HCT116 (cell line): Measurements from ENCODE around the gene TMEM51. TPM values are rescaled to one million over a fixed set of nuclear protein-coding genes. Genes with fewer than 3 reads are reported as not detected.

Experiments
- ATAC-seq: fragments of 200-7000 bp; cut with Tn5 transposase; 2 replicates; pipeline ENCODE4 v1.9.1; 2020; ENCODE audit warnings: mild to moderate bottlenecking, moderate library complexity
- BruUV-seq: library from RNA; stranded (reverse); fragments of 400-500 nt; replicated peaks from 2 replicates; lab custom pipeline; 2021; lab: Mats Ljungman, UMichigan
- CTCF ChIA-PET: fragments of 300-600 bp; sonication (Branson Sonifier 250); formaldehyde crosslinking; loops from one replicate; lab custom pipeline; 2021; ENCODE audit warnings: antibody characterized with exemption; lab: Charles Lee
- POLR2A ChIA-PET: fragments of 300-600, 350-600 bp; sonication (Branson Sonifier 250); formaldehyde crosslinking; loops from one replicate; lab custom pipeline; 2021; ENCODE audit warnings: antibody characterized with exemption; lab: Charles Lee
- RAD21 ChIA-PET, 2 experiments: fragments of 300-600 bp; sonication (Branson Sonifier 250); formaldehyde crosslinking; loops; one replicate each; lab custom pipeline; 2023; ENCODE audit warnings: low total read pairs in 2 of 2; ENCODE audit not compliant: uncharacterized antibody in 2 of 2, unreplicated experiment in 2 of 2, low non-redundant PET in 1 of 2; lab: Charles Lee
- DNase-seq: peaks from one replicate; pipeline ENCODE4 v3.0.0-alpha.2; 2010; ENCODE audit warnings: low read depth, low spot score
- H2AFZ ChIP-seq: fragments of 200-600 bp; shearing (Covaris generic), sonication (generic); 2 replicates; pipeline ENCODE4 v1.6.1; 2017; ENCODE audit warnings: low read depth, mixed run types, mixed read lengths, antibody characterized with exemption, low read length; ENCODE audit not compliant: poor library complexity, severe bottlenecking
- H3K27ac ChIP-seq: 2 replicates; pipeline ENCODE4 v1.5.1; 2012; ENCODE audit warnings: low read depth, low read length
- H3K27me3 ChIP-seq: fragments of 200-600 bp; sonication (generic); 2 replicates; pipeline ENCODE4 v1.6.1; 2016; ENCODE audit warnings: mixed run types, low read length, mixed read lengths; ENCODE audit not compliant: insufficient read depth
- H3K36me3 ChIP-seq, 2 experiments: fragments of 200-500 bp in 1 of 2; fragments of 200-600 bp in 1 of 2; sonication (Bioruptor generic) in 1 of 2; sonication (generic) in 1 of 2; 2 replicates each; pipeline versions ENCODE4 v1.5.1 to v1.6.1; 2014 to 2016; ENCODE audit warnings: low read length in 2 of 2, inconsistent platforms in 1 of 2, mixed read lengths in 1 of 2, mixed run types in 1 of 2; ENCODE audit not compliant: insufficient read depth in 2 of 2, control insufficient read depth in 1 of 2
- H3K4me1 ChIP-seq, 2 experiments: fragments of 200-600 bp in 1 of 2; sonication (generic) in 1 of 2; 2 replicates each; pipeline versions ENCODE4 v1.5.1 to v1.6.1; 2012 to 2017; ENCODE audit warnings: low read length in 2 of 2, inconsistent platforms in 1 of 2, mild to moderate bottlenecking in 1 of 2, mixed read lengths in 1 of 2, mixed run types in 1 of 2, moderate library complexity in 1 of 2; ENCODE audit not compliant: insufficient read depth in 2 of 2, control insufficient read depth in 1 of 2
- H3K4me2 ChIP-seq: fragments of 200-600 bp; sonication (generic); 2 replicates; pipeline ENCODE4 v1.6.1; 2017; ENCODE audit warnings: mixed run types, low read length, mixed read lengths
- H3K4me3 ChIP-seq, 2 experiments: fragments of 200-600 bp in 1 of 2; sonication (generic) in 1 of 2; replicated peaks in 1 of 2; 2 replicates each; pipeline ENCODE4 v1.5.1; 2011 to 2016; ENCODE audit warnings: low read length in 2 of 2, control low read depth in 1 of 2, low read depth in 1 of 2, mild to moderate bottlenecking in 1 of 2, mixed read lengths in 1 of 2, mixed run types in 1 of 2
- H3K79me2 ChIP-seq: fragments of 200-600 bp; sonication (generic); 2 replicates; pipeline ENCODE4 v1.6.1; 2017; ENCODE audit warnings: mild to moderate bottlenecking, mixed run types, low read length, moderate library complexity, mixed read lengths; ENCODE audit not compliant: insufficient read depth
- H3K9ac ChIP-seq: fragments of 200-600 bp; sonication (generic); 2 replicates; pipeline ENCODE4 v1.6.1; 2016; ENCODE audit warnings: low read length, mixed read lengths
- H3K9me2 ChIP-seq: fragments of 200-600 bp; sonication (generic), shearing (Covaris generic); 2 replicates; pipeline ENCODE4 v1.6.1; 2017; ENCODE audit warnings: mixed run types, mild to moderate bottlenecking, moderate library complexity; ENCODE audit not compliant: insufficient read depth
- H3K9me3 ChIP-seq, 2 experiments: fragments of 200-500 bp in 1 of 2; fragments of 200-600 bp in 1 of 2; sonication (Bioruptor generic) in 1 of 2; sonication (generic) in 1 of 2; 2 replicates each; pipeline ENCODE4 v1.6.1; 2014 to 2017; ENCODE audit warnings: low read length in 2 of 2, mixed read lengths in 2 of 2, inconsistent platforms in 1 of 2, low read depth in 1 of 2, mild to moderate bottlenecking in 1 of 2, mixed run types in 1 of 2, moderate library complexity in 1 of 2; ENCODE audit not compliant: control insufficient read depth in 1 of 2, insufficient read depth in 1 of 2
- H4K20me1 ChIP-seq: fragments of 200-600 bp; sonication (generic), shearing (Covaris generic); 2 replicates; pipeline ENCODE4 v1.6.1; 2017; ENCODE audit warnings: mixed run types, mild to moderate bottlenecking, moderate library complexity; ENCODE audit not compliant: insufficient read depth
- EZH2 ChIP-seq: fragments of 200-600 bp; sonication (generic); IDR thresholded peaks from 2 replicates; pipeline ENCODE4 v1.6.1; 2017; ENCODE audit warnings: antibody characterized with exemption, mixed run types
- JUND ChIP-seq: IDR thresholded peaks from 2 replicates; pipeline ENCODE4 v1.6.1; 2012
- POLR2AphosphoS5 ChIP-seq: IDR thresholded peaks from 2 replicates; pipeline ENCODE4 v1.6.1; 2011; ENCODE audit warnings: mild to moderate bottlenecking, low read depth, low read length, moderate library complexity
- ZNF274 ChIP-seq: fragments of 200-500 bp; sonication (Bioruptor generic); IDR thresholded peaks from 2 replicates; pipeline ENCODE4 v1.6.1; 2014; ENCODE audit warnings: mild to moderate bottlenecking, low read depth, low read length, inconsistent platforms
- intact Hi-C: fragments of 100-400 bp; cut with micrococcal nuclease; formaldehyde crosslinking; loops from 2 replicates; pipeline ENCODE4 v1.10.0; 2022
- total RNA-seq: library from RNA; stranded (reverse); gene quantifications from one replicate; pipeline ENCODE4 v1.2.1, GENCODE V29; 2021; ENCODE audit not compliant: unreplicated experiment

TMEM51 gene
- total RNA-seq, 1 experiment from 2014 or later, result 16.6 TPM

DNA sequence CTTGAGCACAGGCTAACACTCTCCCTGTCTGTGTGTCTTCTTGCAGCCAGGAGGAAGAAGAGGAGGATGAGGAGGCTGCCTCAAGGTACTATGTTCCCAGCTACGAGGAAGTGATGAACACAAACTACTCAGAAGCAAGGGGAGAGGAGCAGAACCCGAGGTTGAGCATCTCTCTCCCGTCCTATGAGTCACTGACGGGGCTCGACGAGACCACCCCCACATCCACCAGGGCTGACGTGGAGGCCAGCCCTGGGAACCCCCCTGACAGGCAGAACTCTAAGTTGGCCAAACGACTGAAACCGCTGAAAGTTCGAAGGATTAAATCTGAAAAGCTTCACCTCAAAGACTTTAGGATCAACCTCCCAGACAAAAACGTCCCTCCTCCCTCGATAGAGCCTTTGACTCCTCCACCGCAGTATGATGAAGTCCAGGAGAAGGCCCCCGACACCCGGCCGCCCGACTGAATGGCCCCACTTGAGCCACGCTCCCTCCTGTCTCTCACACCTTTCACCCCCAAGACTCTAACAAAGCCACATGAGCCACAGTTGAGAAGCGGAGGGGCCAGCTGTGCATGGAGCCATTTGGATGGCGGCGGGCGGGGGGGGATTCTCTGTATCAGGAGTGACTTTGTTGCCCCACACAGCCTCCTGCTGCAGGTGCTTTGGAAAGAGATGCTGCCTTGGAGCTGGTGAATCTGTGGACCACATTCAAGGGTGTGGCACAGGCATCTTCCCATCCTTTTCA is 65.9 kb downstream of the TMEM51 start:
- H3K36me3 ChIP-seq, result peaks cover 0 to 21% of the 10 kb centered on the region in 2 experiments; a peak in 1 of 4 replicates
- CTCF ChIA-PET, result no interaction called here
- H3K4me3 ChIP-seq, result no peak overlapping the region
- no peak overlapping the region for H3K27ac ChIP-seq
- TF ChIP-seq JUND (no peak), ZNF274 (no peak), EZH2 (no peak)
- TF ChIP-seq, all 23 proteins: peak for 0
- Histone ChIP-seq H3K9me2 (no peaks in the 10 kb centered on the region), H3K27me3 (no peaks in the 10 kb centered on the region), H2AFZ (no peak overlapping the region), H3K79me2 (no peaks in the 10 kb centered on the region), H3K4me1 (peaks cover 10 to 27% of the 10 kb centered on the region in 2 experiments; a peak in 3 of 4 replicates), H3K4me2 (no peak overlapping the region), H3K9ac (no peak overlapping the region), H4K20me1 (no peaks in the 10 kb centered on the region), H3K9me3 (no peaks in the 10 kb centered on the region)
- POLR2A ChIA-PET, result no interaction called here
- intact Hi-C loops, result no loop called here
- TSS peak; percentile 41 for BruUV-seq
- no peak for DNase-seq
- RAD21 ChIA-PET, result no interaction called here
- no peak for ATAC-seq

DNA sequence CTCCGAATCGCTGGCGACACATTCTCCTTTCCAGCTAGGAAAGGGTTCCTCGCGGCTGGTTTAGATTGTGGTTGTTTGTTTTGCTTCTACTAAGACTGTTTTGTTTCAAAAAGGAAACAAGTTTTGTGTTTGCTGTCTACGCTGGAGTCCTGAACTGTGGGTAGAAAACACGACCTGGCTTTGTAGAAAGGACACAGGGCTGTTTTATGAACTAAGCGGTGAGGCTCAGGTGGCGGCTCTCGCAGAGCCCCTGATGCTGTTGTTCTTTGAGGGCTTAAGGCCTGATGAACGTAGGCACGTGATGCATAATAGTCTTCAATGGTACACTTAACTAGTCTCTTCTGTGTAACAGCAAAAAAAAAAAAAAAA is 66.5 kb downstream of the TMEM51 start:
- Histone ChIP-seq H3K9me3 (no peaks in the 10 kb centered on the region), H3K27ac (no peak overlapping the region), H3K4me3 (no peak overlapping the region), H3K79me2 (no peaks in the 10 kb centered on the region), H3K9ac (no peak overlapping the region), H4K20me1 (no peaks in the 10 kb centered on the region), H3K27me3 (no peaks in the 10 kb centered on the region), H3K4me2 (no peak overlapping the region), H3K4me1 (peaks cover 10 to 31% of the 10 kb centered on the region in 2 experiments; a peak in 3 of 4 replicates), H3K36me3 (peaks cover 0 to 21% of the 10 kb centered on the region in 2 experiments; a peak in 1 of 4 replicates), H2AFZ (no peak overlapping the region), H3K9me2 (no peaks in the 10 kb centered on the region)
- TF ChIP-seq EZH2 (no peak), POLR2AphosphoS5 (no peak)
- POLR2A ChIA-PET, result interaction anchor here (0.6 kb wide), 1 partner anchor 93 kb away, joined by 4 read pairs; no protein-coding TSS in a partner anchor
- CTCF ChIA-PET, result interaction anchor here (0.7 to 0.9 kb wide), 2 partner anchors 104 to 374 kb away, joined by 3 read pairs; no protein-coding TSS in a partner anchor
- ATAC-seq (no peak), DNase-seq (no peak)
- intact Hi-C loops, result no loop called here
- RAD21 ChIA-PET, result no interaction called here
- no TSS peak for BruUV-seq
